A673 (cell line): ENCODE data around the gene WASF1.

Experiments
- CTCF ChIP-seq: fragments of 300-800, 200-600 bp; sonication (generic); conservative IDR thresholded peaks from 2 replicates; pipeline ENCODE4 v1.5.1; 2017; ENCODE audit warnings: low read depth, mild to moderate bottlenecking, antibody characterized with exemption, low read length, moderate library complexity, mixed read lengths
- EZH2 ChIP-seq: fragments of 200-600 bp; sonication (generic); IDR thresholded peaks from 2 replicates; pipeline ENCODE4 v1.6.1; 2017; ENCODE audit warnings: borderline replicate concordance, low read depth, mild to moderate bottlenecking, mixed read lengths, antibody characterized with exemption, low read length; ENCODE audit not compliant: poor library complexity, severe bottlenecking

DNA sequence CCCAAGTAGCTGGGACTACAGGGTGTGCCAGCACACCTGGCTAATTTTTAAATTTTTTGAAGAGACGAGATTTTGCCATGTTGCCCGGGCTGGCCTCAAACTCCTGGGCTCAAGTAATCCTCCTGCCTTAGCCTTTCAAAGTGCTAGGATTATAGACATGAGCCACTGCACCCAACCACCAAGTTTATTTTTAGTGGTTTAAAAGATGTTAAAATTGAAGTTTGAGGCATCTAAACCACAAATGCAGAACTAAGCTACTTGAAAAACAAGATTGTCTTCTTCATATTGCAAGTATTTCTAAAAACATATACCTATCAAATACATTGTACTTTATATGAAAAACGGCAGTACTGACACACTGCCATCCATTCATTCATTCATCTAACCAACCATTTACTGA lies 31.6 kb downstream of the WASF1 start:
- TF ChIP-seq CTCF (no peak), EZH2 (no peak)
